CD8-positive, alpha-beta memory T cell (primary cell): ENCODE data around the gene EIF2B4. TPM values are rescaled to one million over a fixed set of nuclear protein-coding genes. Genes with fewer than 3 reads are reported as not detected.

Experiments
- polyA plus RNA-seq: library from polyadenylated mRNA; unstranded; fragments of 300-500 nt; fragmentation: Illumina TruSeq; gene quantifications from one replicate; pipeline ENCODE4 v1.2.3, GENCODE V29; 2021
- total RNA-seq, 2 experiments: library from RNA; stranded (reverse); gene quantifications; one replicate each; pipeline ENCODE4 v1.2.3, GENCODE V29; 2021

EIF2B4 gene
- total and polyA plus RNA-seq, 3 experiments from 2014 or later, result 32.7 to 47.1 (median 46.6) TPM

Other genes starting within 250 kb of the EIF2B4 start
- under 1 TPM; 0.33 to 0.90 TPM for gene ABHD1, start 246.5 kb downstream of the EIF2B4 start, total RNA-seq
- gene ABHD1, start 246.5 kb downstream of the EIF2B4 start, polyA plus RNA-seq, result 1.4 TPM
- 10 to 100 TPM; 79.5 to 80.6 TPM for gene PREB, start 235.7 kb downstream of the EIF2B4 start, total RNA-seq
- 68.6 TPM for gene PREB, start 235.7 kb downstream of the EIF2B4 start, polyA plus RNA-seq
- not detected for gene PRR30, start 230.9 kb downstream of the EIF2B4 start, total RNA-seq
- gene PRR30, start 230.9 kb downstream of the EIF2B4 start, polyA plus RNA-seq, result not detected
- not detected for gene TCF23, start 221.3 kb downstream of the EIF2B4 start, total RNA-seq
- gene TCF23, start 221.3 kb downstream of the EIF2B4 start, polyA plus RNA-seq, result not detected
- gene ATRAID, start 158.3 kb downstream of the EIF2B4 start, total RNA-seq, result 100 to 1,000 TPM; 101 to 106 TPM
- gene ATRAID, start 158.3 kb downstream of the EIF2B4 start, polyA plus RNA-seq, result 296 TPM
- gene SLC5A6, start 158.1 kb downstream of the EIF2B4 start, total RNA-seq, result 100 to 1,000 TPM; 109 to 110 TPM
- 21.0 TPM for gene SLC5A6, start 158.1 kb downstream of the EIF2B4 start, polyA plus RNA-seq
- gene CAD, start 153.0 kb downstream of the EIF2B4 start, total RNA-seq, result 100 to 1,000 TPM; 147 to 154 TPM
- 27.0 TPM for gene CAD, start 153.0 kb downstream of the EIF2B4 start, polyA plus RNA-seq
- under 1 TPM; 0.33 to 0.55 TPM for gene SLC30A3, start 107.3 kb downstream of the EIF2B4 start, total RNA-seq
- gene SLC30A3, start 107.3 kb downstream of the EIF2B4 start, polyA plus RNA-seq, result not detected
- not detected for gene DNAJC5G, start 94.9 kb downstream of the EIF2B4 start, total RNA-seq
- gene DNAJC5G, start 94.9 kb downstream of the EIF2B4 start, polyA plus RNA-seq, result not detected
- gene TRIM54, start 87.9 kb downstream of the EIF2B4 start, total RNA-seq, result under 1 TPM; 0.22 TPM
- not detected for gene TRIM54, start 87.9 kb downstream of the EIF2B4 start, polyA plus RNA-seq
- gene UCN, start 61.9 kb downstream of the EIF2B4 start, total RNA-seq, result 1 to 10 TPM; 1.7 to 2.6 TPM
- gene UCN, start 61.9 kb downstream of the EIF2B4 start, polyA plus RNA-seq, result 0.71 TPM
- 10 to 100 TPM; 85.9 to 86.4 TPM for gene MPV17, start 47.2 kb downstream of the EIF2B4 start, total RNA-seq
- 118 TPM for gene MPV17, start 47.2 kb downstream of the EIF2B4 start, polyA plus RNA-seq
- 10 to 100 TPM; 76.7 to 81.7 TPM for gene GTF3C2, start 13.6 kb downstream of the EIF2B4 start, total RNA-seq
- 43.5 TPM for gene GTF3C2, start 13.6 kb downstream of the EIF2B4 start, polyA plus RNA-seq
- gene SNX17, start 278 bp upstream of the EIF2B4 start, total RNA-seq, result 100 to 1,000 TPM; 122 to 130 TPM
- 211 TPM for gene SNX17, start 278 bp upstream of the EIF2B4 start, polyA plus RNA-seq
- gene ZNF513, start 10.4 kb upstream of the EIF2B4 start, total RNA-seq, result 1 to 10 TPM; 9.2 to 9.9 TPM
- gene ZNF513, start 10.4 kb upstream of the EIF2B4 start, polyA plus RNA-seq, result 4.7 TPM
- 100 to 1,000 TPM; 189 to 191 TPM for gene PPM1G, start 39.3 kb upstream of the EIF2B4 start, total RNA-seq
- 104 TPM for gene PPM1G, start 39.3 kb upstream of the EIF2B4 start, polyA plus RNA-seq
- gene NRBP1, start 58.3 kb upstream of the EIF2B4 start, total RNA-seq, result 10 to 100 TPM; 77.2 to 81.0 TPM
- 128 TPM for gene NRBP1, start 58.3 kb upstream of the EIF2B4 start, polyA plus RNA-seq
- gene KRTCAP3, start 72.0 kb upstream of the EIF2B4 start, total RNA-seq, result 1 to 10 TPM; 4.0 to 5.4 TPM
- 0.71 TPM for gene KRTCAP3, start 72.0 kb upstream of the EIF2B4 start, polyA plus RNA-seq
- gene IFT172, start 119.4 kb upstream of the EIF2B4 start, total RNA-seq, result 10 to 100 TPM; 12.0 to 13.8 TPM
- 5.3 TPM for gene IFT172, start 119.4 kb upstream of the EIF2B4 start, polyA plus RNA-seq
- under 1 TPM in 1 of 2 experiments, not detected in 1; 0.15 TPM for gene FNDC4, start 124.9 kb upstream of the EIF2B4 start, total RNA-seq
- gene FNDC4, start 124.9 kb upstream of the EIF2B4 start, polyA plus RNA-seq, result not detected
- not detected for gene GCKR, start 126.5 kb upstream of the EIF2B4 start, total RNA-seq
- not detected for gene GCKR, start 126.5 kb upstream of the EIF2B4 start, polyA plus RNA-seq
- gene ZNF512, start 212.7 kb upstream of the EIF2B4 start, total RNA-seq, result 10 to 100 TPM; 20.6 to 21.8 TPM
- 39.1 TPM for gene ZNF512, start 212.7 kb upstream of the EIF2B4 start, polyA plus RNA-seq